Measurements from ENCODE around the gene SERPINA12. TPM values are rescaled to one million over a fixed set of nuclear protein-coding genes. Genes with fewer than 3 reads are reported as not detected.

Gene SERPINA12
- total RNA-seq, 4 donors from 2014 or later, result not detected

DNA sequence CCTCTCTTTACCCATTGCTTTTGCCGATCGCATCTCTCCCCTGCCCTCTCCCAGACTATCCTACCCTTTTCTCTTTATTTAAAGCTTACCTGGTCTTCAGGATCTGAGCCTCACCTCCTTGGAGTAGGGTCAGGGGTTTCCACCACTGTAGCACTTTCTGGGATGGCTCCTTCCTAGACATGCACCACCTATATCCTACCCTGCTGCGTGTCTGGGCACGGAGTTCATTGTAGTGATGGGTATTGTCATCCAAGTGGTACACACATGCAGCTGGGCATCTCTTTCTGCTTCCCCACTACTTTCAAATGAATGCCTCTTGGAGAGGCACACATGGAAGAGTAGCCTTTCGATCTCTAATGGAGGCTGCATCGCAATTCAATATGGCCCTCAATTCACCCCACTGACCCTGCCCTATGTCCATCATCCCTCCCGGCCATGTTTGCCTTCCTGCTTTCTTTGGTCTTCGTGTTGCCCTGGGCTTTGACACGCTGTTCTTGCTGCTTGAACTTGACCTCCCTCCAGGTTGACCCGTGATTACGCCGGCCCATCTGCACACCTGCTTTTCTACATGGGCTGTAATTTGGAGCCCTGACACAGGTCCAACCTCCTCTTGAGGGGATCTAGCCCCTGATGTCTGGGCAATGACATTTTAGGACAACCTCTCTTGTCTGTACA, 67.6 kb downstream of the SERPINA12 start:
- in situ Hi-C loops (cut with MboI; ENCODE audit: low pct_ligation_motif_present in 1 of 4, low pct_unique_long_range_greater_than_20kb in 1 of 4, low sequenced_read_pairs in 3 of 4) (no loop called here), intact Hi-C loops (cut with DNase I; ENCODE audit: low total_unique reads) (no loop called here)
- H3K4me3 ChIP-seq, result no peak overlapping the region
- no peak overlapping the region for H3K27ac ChIP-seq
- no peak for DNase-seq
- WGBS, 2 donors (ENCODE audit: low coverage in 1 of 2), result 92 to 97% methylated on average over 5 to 12 of the region's 12 CpGs
- no peaks in the 10 kb centered on the region for H3K36me3 ChIP-seq
- H3K9me3 ChIP-seq, result no peaks in the 10 kb centered on the region
- peaks cover 15% of the 10 kb centered on the region for H3K27me3 ChIP-seq
- no peak for TF ChIP-seq POLR2AphosphoS5 (IDR thresholded peaks at IDR 0.05)
- TF ChIP-seq EP300 (IDR thresholded peaks at IDR 0.05; ENCODE audit: low read depth), result no peak
- TF ChIP-seq POLR2A (IDR thresholded peaks at IDR 0.05), result no peak
- TF ChIP-seq, protein P1, sequence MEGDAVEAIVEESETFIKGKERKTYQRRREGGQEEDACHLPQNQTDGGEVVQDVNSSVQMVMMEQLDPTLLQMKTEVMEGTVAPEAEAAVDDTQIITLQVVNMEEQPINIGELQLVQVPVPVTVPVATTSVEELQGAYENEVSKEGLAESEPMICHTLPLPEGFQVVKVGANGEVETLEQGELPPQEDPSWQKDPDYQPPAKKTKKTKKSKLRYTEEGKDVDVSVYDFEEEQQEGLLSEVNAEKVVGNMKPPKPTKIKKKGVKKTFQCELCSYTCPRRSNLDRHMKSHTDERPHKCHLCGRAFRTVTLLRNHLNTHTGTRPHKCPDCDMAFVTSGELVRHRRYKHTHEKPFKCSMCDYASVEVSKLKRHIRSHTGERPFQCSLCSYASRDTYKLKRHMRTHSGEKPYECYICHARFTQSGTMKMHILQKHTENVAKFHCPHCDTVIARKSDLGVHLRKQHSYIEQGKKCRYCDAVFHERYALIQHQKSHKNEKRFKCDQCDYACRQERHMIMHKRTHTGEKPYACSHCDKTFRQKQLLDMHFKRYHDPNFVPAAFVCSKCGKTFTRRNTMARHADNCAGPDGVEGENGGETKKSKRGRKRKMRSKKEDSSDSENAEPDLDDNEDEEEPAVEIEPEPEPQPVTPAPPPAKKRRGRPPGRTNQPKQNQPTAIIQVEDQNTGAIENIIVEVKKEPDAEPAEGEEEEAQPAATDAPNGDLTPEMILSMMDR (IDR thresholded peaks at IDR 0.05), result no peak
- H3K4me1 ChIP-seq, result no peaks in the 10 kb centered on the region

DNA sequence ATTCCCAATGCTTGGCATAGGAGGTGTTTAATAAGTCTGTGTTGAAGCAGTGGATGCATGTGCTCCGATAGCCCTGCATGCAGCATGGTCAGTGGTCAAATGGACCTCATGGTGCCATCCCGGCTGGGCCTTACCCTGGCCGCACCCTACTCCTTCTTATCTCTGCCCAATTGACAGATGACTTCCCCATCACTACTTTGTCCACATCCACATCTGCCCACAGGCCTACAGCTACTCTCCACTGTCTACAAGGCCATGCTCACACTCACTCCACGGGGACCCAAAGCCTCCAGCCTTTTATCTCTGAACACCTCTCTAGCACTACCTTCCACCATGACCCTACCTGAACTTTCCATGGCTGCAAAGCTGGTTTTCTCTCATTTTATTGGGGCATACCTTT, 68.1 kb downstream of the SERPINA12 start:
- peaks cover 20% of the 10 kb centered on the region for H3K27me3 ChIP-seq
- TF ChIP-seq EP300 (IDR thresholded peaks at IDR 0.05; ENCODE audit: low read depth) (no peak), POLR2AphosphoS5 (IDR thresholded peaks at IDR 0.05) (no peak), POLR2A (IDR thresholded peaks at IDR 0.05) (no peak)
- TF ChIP-seq, protein P1 (IDR thresholded peaks at IDR 0.05), result no peak
- intact Hi-C loops (cut with DNase I; ENCODE audit: low total_unique reads) (no loop called here), in situ Hi-C loops (cut with MboI; ENCODE audit: low pct_ligation_motif_present in 1 of 4, low pct_unique_long_range_greater_than_20kb in 1 of 4, low sequenced_read_pairs in 3 of 4) (no loop called here)
- 84 to 100% methylated on average over 2 to 4 of the region's 4 CpGs for WGBS, 2 donors (ENCODE audit: low coverage in 1 of 2)
- no peaks in the 10 kb centered on the region for H3K36me3 ChIP-seq
- DNase-seq, result no peak
- no peaks in the 10 kb centered on the region for H3K9me3 ChIP-seq
- no peak overlapping the region for H3K4me3 ChIP-seq
- no peak overlapping the region for H3K27ac ChIP-seq
- no peaks in the 10 kb centered on the region for H3K4me1 ChIP-seq

DNA sequence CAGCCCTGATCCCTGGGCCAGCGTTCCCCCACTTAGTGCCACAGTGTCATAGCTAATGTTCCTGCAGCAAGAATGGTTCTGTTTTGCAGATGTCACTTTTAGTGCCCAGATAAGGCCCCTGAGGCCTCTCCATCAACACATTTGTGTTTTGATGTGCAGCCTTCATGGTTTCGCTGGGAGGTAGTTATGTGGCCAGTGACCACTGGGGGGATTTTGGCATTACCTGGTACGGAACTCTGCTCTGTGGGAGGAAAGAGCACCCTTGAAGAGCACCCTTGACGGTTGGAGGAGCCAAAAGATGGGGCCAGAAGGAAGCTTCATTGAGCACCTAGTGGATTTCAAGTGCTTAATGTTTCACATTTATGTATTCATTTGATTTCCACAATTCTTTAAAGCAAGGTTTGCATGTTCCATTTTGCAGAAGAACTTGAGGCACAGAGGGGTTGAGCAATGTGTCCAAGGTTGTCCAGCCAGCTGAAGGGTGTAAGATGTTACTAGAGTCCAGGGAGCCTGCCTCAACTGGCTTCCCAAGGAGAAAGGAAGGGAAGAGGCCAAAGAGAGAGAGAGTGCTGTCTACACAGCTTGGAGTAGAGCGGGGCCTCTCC, 69.7 kb downstream of the SERPINA12 start:
- 71 to 80% methylated on average over 1 to 5 of the region's 5 CpGs for WGBS, 2 donors (ENCODE audit: low coverage in 1 of 2)
- Histone ChIP-seq H3K27me3 (peaks cover 29% of the 10 kb centered on the region), H3K4me1 (no peaks in the 10 kb centered on the region), H3K4me3 (no peak overlapping the region), H3K36me3 (no peaks in the 10 kb centered on the region), H3K9me3 (no peaks in the 10 kb centered on the region), H3K27ac (no peak overlapping the region)
- intact Hi-C loops (cut with DNase I; ENCODE audit: low total_unique reads) (no loop called here), in situ Hi-C loops (cut with MboI; ENCODE audit: low pct_ligation_motif_present in 1 of 4, low pct_unique_long_range_greater_than_20kb in 1 of 4, low sequenced_read_pairs in 3 of 4) (no loop called here)
- DNase-seq, result no peak
- TF ChIP-seq POLR2AphosphoS5 (IDR thresholded peaks at IDR 0.05) (no peak), EP300 (IDR thresholded peaks at IDR 0.05; ENCODE audit: low read depth) (no peak), POLR2A (IDR thresholded peaks at IDR 0.05) (no peak)
- TF ChIP-seq, protein P1 (IDR thresholded peaks at IDR 0.05), result no peak

Other genes with a start within 250 kb of the SERPINA12 start
- under 1 TPM in 1 of 4 donors, not detected in 3; 0.55 TPM for gene SERPINA10, start 216.2 kb downstream of the SERPINA12 start, total RNA-seq
- under 1 TPM in 3 of 4 donors, not detected in 1; 0.48 to 0.82 (median 0.80) TPM for gene SERPINA6, start 186.1 kb downstream of the SERPINA12 start, total RNA-seq
- not detected for gene SERPINA2, start 142.8 kb downstream of the SERPINA12 start, total RNA-seq
- 100 to 1,000 TPM in 1 of 4 donors, 10 to 100 TPM in 3; 35.2 to 107 (median 61.0) TPM for gene SERPINA1, start 120.9 kb downstream of the SERPINA12 start, total RNA-seq
- under 1 TPM in 1 of 4 donors, not detected in 3; 0.27 TPM for gene SERPINA11, start 56.7 kb downstream of the SERPINA12 start, total RNA-seq
- gene SERPINA9, start 33.3 kb downstream of the SERPINA12 start, total RNA-seq, result not detected
- not detected for gene SERPINA4, start 52.0 kb upstream of the SERPINA12 start, total RNA-seq
- 10 to 100 TPM in 1 of 4 donors, 1 to 10 TPM in 1, under 1 TPM in 1, not detected in 1; 0.32 to 37.6 (median 1.5) TPM for gene SERPINA5, start 72.0 kb upstream of the SERPINA12 start, total RNA-seq
- 10 to 100 TPM; 16.0 to 72.7 (median 22.6) TPM for gene SERPINA3, start 102.9 kb upstream of the SERPINA12 start, total RNA-seq

All from transverse colon (tissue), 4 donors.